Measurements from ENCODE around the gene ITGB8. TPM values are rescaled to one million over a fixed set of nuclear protein-coding genes. Genes with fewer than 3 reads are reported as not detected.

Gene ITGB8
- total and polyA plus RNA-seq, 2 of the 4 experiments (the other 2 are of a cell fraction): 2.6 to 10.2 TPM

DNA sequence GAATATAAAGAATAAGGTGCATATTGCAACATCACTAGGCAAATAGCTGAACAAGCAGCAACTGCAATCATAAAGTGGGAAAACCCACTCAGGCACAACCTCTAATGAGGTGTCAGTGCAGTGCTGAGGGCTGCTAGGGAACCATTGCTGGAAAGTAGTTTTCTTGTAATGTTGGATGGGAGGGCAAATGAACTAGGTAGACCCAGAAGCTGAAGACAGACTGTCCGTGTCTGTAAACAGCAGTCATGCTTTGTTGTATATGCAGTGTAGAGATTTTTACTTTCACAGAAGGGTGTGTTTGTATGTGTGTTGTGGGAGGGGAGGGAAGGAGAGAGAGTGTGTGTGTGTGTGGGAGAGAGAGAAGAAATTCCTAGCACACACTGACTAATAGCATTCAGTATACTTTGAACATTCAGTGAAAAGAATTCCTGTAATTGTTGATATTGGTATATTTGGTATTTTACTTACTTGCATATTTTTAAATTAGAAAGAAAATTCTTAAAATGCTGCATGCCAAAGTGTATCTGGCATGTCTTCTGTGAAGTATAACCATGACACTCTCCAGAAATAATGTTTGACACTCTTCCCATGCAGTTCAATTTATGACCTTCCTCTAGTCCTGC, 28.8 kb downstream of the ITGB8 start:
- H3K79me1 ChIP-seq (ENCODE audit: low read depth in 1 of 2, low read length in 2 of 2): no peaks in the 10 kb centered on the region
- H4K5ac ChIP-seq (ENCODE audit: low read depth, low read length): no peak overlapping the region
- peak overlapping the region; percentile 28; the same call in 1 of the 2 replicates for H2BK120ac ChIP-seq (ENCODE audit: low read depth, low read length)
- no peak overlapping the region for H3K18ac ChIP-seq (ENCODE audit: low read depth, low read length)
- H3K9ac ChIP-seq (ENCODE audit: low read depth, low read length): no peak overlapping the region
- no peaks in the 10 kb centered on the region for H3K9me3 ChIP-seq (ENCODE audit: control insufficient read depth, insufficient read depth, low read length)
- H3K14ac ChIP-seq (replicated peaks; ENCODE audit: low read depth, low read length): 0 out of 2 replicates have a peak overlapping the region, but pooled peaks have one; percentile 52
- BruUV-seq (replicated peaks): no TSS peak
- WGBS, 2 experiments (ENCODE audit: extremely low coverage in 2 of 2, insufficient read length in 1 of 2): 38% methylated on average over 1 of the region's 1 CpG; no CpG with 5 or more reads in 1 of the 2 experiments
- H2AK9ac ChIP-seq (replicated peaks; ENCODE audit: low read depth, low read length, poor library complexity): no peak overlapping the region
- H4K91ac ChIP-seq (ENCODE audit: insufficient read depth, low read depth, low read length): no peak overlapping the region
- no peak overlapping the region for H2BK5ac ChIP-seq (ENCODE audit: low read depth, low read length, poor library complexity, severe bottlenecking)
- no peak overlapping the region for H2BK15ac ChIP-seq (ENCODE audit: low read depth, low read length)
- no peak overlapping the region for H2BK20ac ChIP-seq (ENCODE audit: low read depth, low read length)
- intact Hi-C loops (cut with micrococcal nuclease): no loop called here
- CTCF ChIA-PET: interaction anchor here (0.6 kb wide), 1 partner anchor 612 kb away, joined by 3 read pairs; no protein-coding TSS in a partner anchor
- H3K23ac ChIP-seq (ENCODE audit: low read depth, low read length): no peak overlapping the region
- H3K4me1 ChIP-seq (ENCODE audit: control insufficient read depth, insufficient read depth, low read length): 0 out of 2 replicates have a peak, but pooled peaks cover 2% of the 10 kb centered on the region
- dilution Hi-C loops (cut with HindIII; ENCODE audit: low sequenced_read_pairs, unreplicated experiment): no loop called here
- no peak overlapping the region for H2AK5ac ChIP-seq (ENCODE audit: low read depth, low read length)
- H3K4me2 ChIP-seq (ENCODE audit: low read depth, low read length): no peak overlapping the region
- no peak overlapping the region for H3K4me3 ChIP-seq (ENCODE audit: insufficient read depth, low read depth, low read length)
- H2AFZ ChIP-seq (replicated peaks; ENCODE audit: low read length, poor library complexity): no peak overlapping the region
- no peak overlapping the region for H3K56ac ChIP-seq (ENCODE audit: extremely low read depth, insufficient read depth, low read length)
- H3K27ac ChIP-seq (ENCODE audit: insufficient read depth, low read length): no peak overlapping the region; the same call in 1 of the 2 replicates
- POLR2A ChIA-PET (ENCODE audit: unreplicated experiment): no interaction called here
- H3K27me3 ChIP-seq (ENCODE audit: control insufficient read depth, insufficient read depth, low read length): no peaks in the 10 kb centered on the region
- no peak for TF ChIP-seq SMC3 (IDR thresholded peaks at IDR 0.05; ENCODE audit: low read depth, low read length)
- no peak for TF ChIP-seq MXI1 (IDR thresholded peaks at IDR 0.05; ENCODE audit: borderline replicate concordance, low read depth, low read length)
- peak; percentile 45 for TF ChIP-seq CEBPB (IDR thresholded peaks at IDR 0.05; ENCODE audit: low read depth, low read length)
- no peak for TF ChIP-seq FOS (IDR thresholded peaks at IDR 0.05; ENCODE audit: low read depth, low read length)
- in situ Hi-C loops (cut with MboI; ENCODE audit: low sequenced_read_pairs): no loop called here
- DNase-seq: peak; percentile 56
- no peaks in the 10 kb centered on the region for H4K20me1 ChIP-seq (ENCODE audit: insufficient read depth, low read length)
- H3K36me3 ChIP-seq (ENCODE audit: control insufficient read depth, insufficient read depth, low read length): peaks cover 7% of the 10 kb centered on the region; the same call in 1 of the 2 replicates
- H3K4ac ChIP-seq (ENCODE audit: low read depth, low read length): no peak overlapping the region
- H4K8ac ChIP-seq (ENCODE audit: low read depth in 2 of 2, low read length in 2 of 2): no peak overlapping the region
- peak; percentile 91 for ATAC-seq (ENCODE audit: low read depth)
- no peaks in the 10 kb centered on the region for H3K9me1 ChIP-seq (ENCODE audit: insufficient read depth, low read length)

Measured in IMR-90 (cell line).